HCT116 (cell line): ENCODE measurements around the gene SMARCA2. TPM values are rescaled to one million over a fixed set of nuclear protein-coding genes. Genes with fewer than 3 reads are reported as not detected.

Experiments
- ATAC-seq: fragments of 200-7000 bp; cut with Tn5 transposase; 2 replicates; pipeline ENCODE4 v1.9.1; 2020; ENCODE audit warnings: mild to moderate bottlenecking, moderate library complexity
- BruUV-seq: library from RNA; stranded (reverse); fragments of 400-500 nt; replicated peaks from 2 replicates; lab custom pipeline; 2021; lab: Mats Ljungman, UMichigan
- CTCF ChIA-PET: fragments of 300-600 bp; sonication (Branson Sonifier 250); formaldehyde crosslinking; loops from one replicate; lab custom pipeline; 2021; ENCODE audit warnings: antibody characterized with exemption; lab: Charles Lee
- POLR2A ChIA-PET: fragments of 300-600, 350-600 bp; sonication (Branson Sonifier 250); formaldehyde crosslinking; loops from one replicate; lab custom pipeline; 2021; ENCODE audit warnings: antibody characterized with exemption; lab: Charles Lee
- RAD21 ChIA-PET, 2 experiments: fragments of 300-600 bp; sonication (Branson Sonifier 250); formaldehyde crosslinking; loops; one replicate each; lab custom pipeline; 2023; ENCODE audit warnings: low total read pairs in 2 of 2; ENCODE audit not compliant: uncharacterized antibody in 2 of 2, unreplicated experiment in 2 of 2, low non-redundant PET in 1 of 2; lab: Charles Lee
- DNase-seq: peaks from one replicate; pipeline ENCODE4 v3.0.0-alpha.2; 2010; ENCODE audit warnings: low read depth, low spot score
- H2AFZ ChIP-seq: fragments of 200-600 bp; shearing (Covaris generic), sonication (generic); 2 replicates; pipeline ENCODE4 v1.6.1; 2017; ENCODE audit warnings: low read depth, mixed run types, mixed read lengths, antibody characterized with exemption, low read length; ENCODE audit not compliant: poor library complexity, severe bottlenecking
- H3K27ac ChIP-seq: 2 replicates; pipeline ENCODE4 v1.5.1; 2012; ENCODE audit warnings: low read depth, low read length
- H3K27me3 ChIP-seq: fragments of 200-600 bp; sonication (generic); 2 replicates; pipeline ENCODE4 v1.6.1; 2016; ENCODE audit warnings: mixed run types, low read length, mixed read lengths; ENCODE audit not compliant: insufficient read depth
- H3K36me3 ChIP-seq, 2 experiments: fragments of 200-500 bp in 1 of 2; fragments of 200-600 bp in 1 of 2; sonication (Bioruptor generic) in 1 of 2; sonication (generic) in 1 of 2; 2 replicates each; pipeline versions ENCODE4 v1.5.1 to v1.6.1; 2014 to 2016; ENCODE audit warnings: low read length in 2 of 2, inconsistent platforms in 1 of 2, mixed read lengths in 1 of 2, mixed run types in 1 of 2; ENCODE audit not compliant: insufficient read depth in 2 of 2, control insufficient read depth in 1 of 2
- H3K4me1 ChIP-seq, 2 experiments: fragments of 200-600 bp in 1 of 2; sonication (generic) in 1 of 2; 2 replicates each; pipeline versions ENCODE4 v1.5.1 to v1.6.1; 2012 to 2017; ENCODE audit warnings: low read length in 2 of 2, inconsistent platforms in 1 of 2, mild to moderate bottlenecking in 1 of 2, mixed read lengths in 1 of 2, mixed run types in 1 of 2, moderate library complexity in 1 of 2; ENCODE audit not compliant: insufficient read depth in 2 of 2, control insufficient read depth in 1 of 2
- H3K4me2 ChIP-seq: fragments of 200-600 bp; sonication (generic); 2 replicates; pipeline ENCODE4 v1.6.1; 2017; ENCODE audit warnings: mixed run types, low read length, mixed read lengths
- H3K4me3 ChIP-seq, 2 experiments: fragments of 200-600 bp in 1 of 2; sonication (generic) in 1 of 2; replicated peaks in 1 of 2; 2 replicates each; pipeline ENCODE4 v1.5.1; 2011 to 2016; ENCODE audit warnings: low read length in 2 of 2, control low read depth in 1 of 2, low read depth in 1 of 2, mild to moderate bottlenecking in 1 of 2, mixed read lengths in 1 of 2, mixed run types in 1 of 2
- H3K79me2 ChIP-seq: fragments of 200-600 bp; sonication (generic); 2 replicates; pipeline ENCODE4 v1.6.1; 2017; ENCODE audit warnings: mild to moderate bottlenecking, mixed run types, low read length, moderate library complexity, mixed read lengths; ENCODE audit not compliant: insufficient read depth
- H3K9ac ChIP-seq: fragments of 200-600 bp; sonication (generic); 2 replicates; pipeline ENCODE4 v1.6.1; 2016; ENCODE audit warnings: low read length, mixed read lengths
- H3K9me2 ChIP-seq: fragments of 200-600 bp; sonication (generic), shearing (Covaris generic); 2 replicates; pipeline ENCODE4 v1.6.1; 2017; ENCODE audit warnings: mixed run types, mild to moderate bottlenecking, moderate library complexity; ENCODE audit not compliant: insufficient read depth
- H3K9me3 ChIP-seq, 2 experiments: fragments of 200-500 bp in 1 of 2; fragments of 200-600 bp in 1 of 2; sonication (Bioruptor generic) in 1 of 2; sonication (generic) in 1 of 2; 2 replicates each; pipeline ENCODE4 v1.6.1; 2014 to 2017; ENCODE audit warnings: low read length in 2 of 2, mixed read lengths in 2 of 2, inconsistent platforms in 1 of 2, low read depth in 1 of 2, mild to moderate bottlenecking in 1 of 2, mixed run types in 1 of 2, moderate library complexity in 1 of 2; ENCODE audit not compliant: control insufficient read depth in 1 of 2, insufficient read depth in 1 of 2
- H4K20me1 ChIP-seq: fragments of 200-600 bp; sonication (generic), shearing (Covaris generic); 2 replicates; pipeline ENCODE4 v1.6.1; 2017; ENCODE audit warnings: mixed run types, mild to moderate bottlenecking, moderate library complexity; ENCODE audit not compliant: insufficient read depth
- EZH2phosphoT487 ChIP-seq: fragments of 200-600 bp; IDR thresholded peaks from 2 replicates; pipeline ENCODE4 v1.6.1; 2018; ENCODE audit warnings: antibody characterized with exemption, borderline replicate concordance
- JUND ChIP-seq: IDR thresholded peaks from 2 replicates; pipeline ENCODE4 v1.6.1; 2012
- POLR2AphosphoS5 ChIP-seq: IDR thresholded peaks from 2 replicates; pipeline ENCODE4 v1.6.1; 2011; ENCODE audit warnings: mild to moderate bottlenecking, low read depth, low read length, moderate library complexity
- RAD21 ChIP-seq: IDR thresholded peaks from 2 replicates; pipeline ENCODE4 v1.6.1; 2012; ENCODE audit warnings: low read depth, mild to moderate bottlenecking
- SIN3A ChIP-seq: IDR thresholded peaks from 2 replicates; pipeline ENCODE4 v1.6.1; 2012; ENCODE audit warnings: low read depth
- SP1 ChIP-seq: IDR thresholded peaks from 2 replicates; pipeline ENCODE4 v1.6.1; 2012; ENCODE audit warnings: low read depth
- TCF7L2 ChIP-seq: IDR thresholded peaks from 2 replicates; pipeline ENCODE4 v1.7.0; 2011; ENCODE audit warnings: borderline replicate concordance, inconsistent platforms; ENCODE audit not compliant: insufficient read depth, insufficient read length; ENCODE audit errors: extremely low read depth
- ZBTB33 ChIP-seq: IDR thresholded peaks from 2 replicates; pipeline ENCODE4 v1.6.1; 2011; ENCODE audit warnings: mild to moderate bottlenecking, low read length, moderate library complexity; ENCODE audit not compliant: insufficient replicate concordance; ENCODE audit errors: extremely low read depth
- intact Hi-C: fragments of 100-400 bp; cut with micrococcal nuclease; formaldehyde crosslinking; loops from 2 replicates; pipeline ENCODE4 v1.10.0; 2022
- total RNA-seq: library from RNA; stranded (reverse); gene quantifications from one replicate; pipeline ENCODE4 v1.2.1, GENCODE V29; 2021; ENCODE audit not compliant: unreplicated experiment

Gene SMARCA2
- total RNA-seq, 1 experiment from 2014 or later = 14.7 TPM

- POLR2A ChIA-PET = no interaction called here
- Histone ChIP-seq H4K20me1 (no peaks in the 10 kb centered on the region), H3K4me3 (no peak overlapping the region), H3K9ac (no peak overlapping the region), H3K27me3 (no peaks in the 10 kb centered on the region), H3K9me2 (no peaks in the 10 kb centered on the region), H3K36me3 (no peaks in the 10 kb centered on the region), H3K4me2 (no peak overlapping the region), H3K79me2 (no peaks in the 10 kb centered on the region), H3K27ac (no peak overlapping the region), H2AFZ (no peak overlapping the region), H3K4me1 (no peaks in the 10 kb centered on the region)
- RAD21 ChIA-PET = no interaction called here
- no peak for DNase-seq
- BruUV-seq = no TSS peak
- intact Hi-C loops = no loop called here
- TF ChIP-seq POLR2AphosphoS5 = no peak
- TF ChIP-seq RAD21 = no peak
- no peak for TF ChIP-seq SP1
- TF ChIP-seq JUND = no peak
- no peak for TF ChIP-seq TCF7L2
- no peak for TF ChIP-seq SIN3A
- TF ChIP-seq EZH2phosphoT487 = no peak
- TF ChIP-seq ZBTB33 = no peak
- TF ChIP-seq, all 23 proteins: peak for 0
- CTCF ChIA-PET = no interaction called here
- no peak for ATAC-seq
- no peaks in the 10 kb centered on the region for H3K9me3 ChIP-seq
Observed at GRCh38 chr9:2152966-2153629, 138.0 kb downstream of the SMARCA2 start.
